Measurements from ENCODE around the gene CDH22.

Gene CDH22

GRCh38 chr20:46157076-46157592 is 151.2 kb downstream of the CDH22 start:
- Histone ChIP-seq H3K9ac (ENCODE audit: low read depth, low read length) (no peak overlapping the region), H3K9me3 (ENCODE audit: insufficient read depth, low read depth, low read length) (no peaks in the 10 kb centered on the region), H3K4me1 (ENCODE audit: insufficient read depth, low read length) (no peaks in the 10 kb centered on the region), H3K36me3 (ENCODE audit: insufficient read depth, low read length) (no peaks in the 10 kb centered on the region), H3K4me3 (ENCODE audit: low read length) (no peak overlapping the region), H3K27me3 (ENCODE audit: insufficient read depth, low read length) (no peaks in the 10 kb centered on the region), H3K27ac (ENCODE audit: low read depth, low read length) (no peak overlapping the region)
- 92% methylated on average over 6 of the region's 6 CpGs for WGBS

GRCh38 chr20:46156065-46156464 is 152.2 kb downstream of the CDH22 start:
- 84% methylated on average over 8 of the region's 8 CpGs for WGBS
- no peaks in the 10 kb centered on the region for H3K9me3 ChIP-seq (ENCODE audit: insufficient read depth, low read depth, low read length)
- H3K4me3 ChIP-seq (ENCODE audit: low read length): no peak overlapping the region
- no peak overlapping the region for H3K9ac ChIP-seq (ENCODE audit: low read depth, low read length)
- no peak overlapping the region for H3K27ac ChIP-seq (ENCODE audit: low read depth, low read length)
- H3K27me3 ChIP-seq (ENCODE audit: insufficient read depth, low read length): no peaks in the 10 kb centered on the region
- H3K4me1 ChIP-seq (ENCODE audit: insufficient read depth, low read length): no peaks in the 10 kb centered on the region
- no peaks in the 10 kb centered on the region for H3K36me3 ChIP-seq (ENCODE audit: insufficient read depth, low read length)

DNA sequence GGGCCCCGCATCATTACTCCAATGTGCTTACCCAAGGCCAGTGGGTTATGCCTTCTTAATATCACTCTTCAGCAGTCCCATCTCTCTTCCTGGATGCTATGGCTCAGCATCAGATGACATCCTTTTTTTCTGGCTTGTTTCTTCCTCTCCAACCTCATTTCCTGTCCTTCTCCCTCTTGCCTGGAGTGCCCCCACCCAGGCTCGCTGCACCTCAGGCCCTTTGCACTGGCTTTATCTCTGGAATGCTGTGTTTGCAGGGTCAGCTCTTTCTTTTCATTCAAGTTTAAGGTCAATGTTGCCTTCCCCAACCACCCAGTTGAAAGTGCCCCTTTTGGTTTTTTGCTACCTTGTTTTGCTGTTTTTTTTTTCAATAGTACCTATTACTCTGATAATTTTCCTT is 153.5 kb downstream of the CDH22 start:
- Histone ChIP-seq H3K27me3 (ENCODE audit: insufficient read depth, low read length) (no peaks in the 10 kb centered on the region), H3K9ac (ENCODE audit: low read depth, low read length) (no peak overlapping the region), H3K4me3 (ENCODE audit: low read length) (no peak overlapping the region), H3K4me1 (ENCODE audit: insufficient read depth, low read length) (no peaks in the 10 kb centered on the region), H3K27ac (ENCODE audit: low read depth, low read length) (no peak overlapping the region), H3K36me3 (ENCODE audit: insufficient read depth, low read length) (no peaks in the 10 kb centered on the region), H3K9me3 (ENCODE audit: insufficient read depth, low read depth, low read length) (no peaks in the 10 kb centered on the region)
- 97% methylated on average over 2 of the region's 2 CpGs for WGBS

DNA sequence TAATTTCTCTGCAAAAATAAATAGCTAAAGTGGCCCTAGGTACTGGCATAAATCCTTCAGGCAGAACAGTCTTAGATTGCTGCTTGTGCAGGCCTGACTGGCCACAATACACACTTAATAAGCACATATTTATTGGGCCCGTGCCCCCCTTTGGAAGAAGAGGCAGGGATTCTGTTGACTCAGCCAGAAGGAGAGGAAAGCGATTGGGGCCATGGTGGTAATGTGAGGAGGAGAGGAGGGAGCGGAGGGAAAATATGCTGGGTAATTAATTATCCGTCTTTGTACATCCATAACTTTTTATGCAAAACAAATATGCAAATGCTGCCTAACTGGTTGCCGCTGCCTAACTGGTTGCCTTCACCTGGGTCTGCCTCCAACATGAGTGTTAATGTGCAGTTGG is 154.0 kb downstream of the CDH22 start:
- Histone ChIP-seq H3K27me3 (ENCODE audit: insufficient read depth, low read length) (no peaks in the 10 kb centered on the region), H3K4me1 (ENCODE audit: insufficient read depth, low read length) (no peaks in the 10 kb centered on the region), H3K4me3 (ENCODE audit: low read length) (no peak overlapping the region), H3K36me3 (ENCODE audit: insufficient read depth, low read length) (no peaks in the 10 kb centered on the region), H3K9me3 (ENCODE audit: insufficient read depth, low read depth, low read length) (no peaks in the 10 kb centered on the region), H3K9ac (ENCODE audit: low read depth, low read length) (no peak overlapping the region), H3K27ac (ENCODE audit: low read depth, low read length) (no peak overlapping the region)
- 81% methylated on average over 3 of the region's 5 CpGs for WGBS

DNA sequence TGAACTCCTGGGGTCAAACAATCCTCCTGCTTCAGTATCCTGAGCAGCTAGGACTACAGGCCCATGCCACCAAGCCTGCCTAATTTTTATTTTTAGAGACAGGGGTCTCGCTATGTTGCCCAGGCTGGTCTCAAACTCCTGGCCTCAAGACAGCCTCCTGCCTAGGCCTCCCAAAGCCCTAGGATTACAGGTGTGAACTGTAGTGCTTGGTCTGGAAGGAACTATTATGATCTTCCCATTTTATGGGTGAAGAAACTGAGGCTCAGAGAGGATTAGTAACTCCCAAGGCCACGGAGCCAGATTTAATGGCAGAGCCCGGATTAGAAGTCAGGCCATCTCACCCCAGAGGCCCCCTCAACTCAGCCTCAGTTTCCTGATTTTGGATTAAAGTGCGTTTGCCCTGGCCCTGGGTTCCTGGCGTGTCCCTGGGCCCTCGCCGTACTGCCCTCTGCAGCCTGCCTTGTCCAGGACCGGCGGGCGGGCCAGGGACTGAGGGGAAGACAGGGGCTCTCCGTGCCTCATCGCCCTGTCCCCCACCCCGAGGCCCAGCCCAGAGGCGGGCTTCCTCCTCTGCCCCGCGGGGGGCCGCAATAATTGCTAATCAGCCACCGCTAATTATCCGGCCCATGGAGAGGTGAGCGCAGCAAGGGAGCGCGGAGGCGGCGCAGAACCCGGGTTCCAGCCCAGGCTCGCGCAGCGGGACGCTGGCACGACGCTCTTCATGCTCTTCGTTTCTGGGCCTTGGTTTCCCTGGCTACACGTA is 155.3 kb downstream of the CDH22 start:
- H3K36me3 ChIP-seq (ENCODE audit: insufficient read depth, low read length): no peaks in the 10 kb centered on the region
- H3K4me1 ChIP-seq (ENCODE audit: insufficient read depth, low read length): no peaks in the 10 kb centered on the region
- H3K4me3 ChIP-seq (ENCODE audit: low read length): no peak overlapping the region
- no peaks in the 10 kb centered on the region for H3K9me3 ChIP-seq (ENCODE audit: insufficient read depth, low read depth, low read length)
- H3K9ac ChIP-seq (ENCODE audit: low read depth, low read length): no peak overlapping the region
- WGBS: 90% methylated on average over 33 of the region's 33 CpGs
- no peak overlapping the region for H3K27ac ChIP-seq (ENCODE audit: low read depth, low read length)
- no peaks in the 10 kb centered on the region for H3K27me3 ChIP-seq (ENCODE audit: insufficient read depth, low read length)

GRCh38 chr20:46151936-46152335 is 156.4 kb downstream of the CDH22 start:
- H3K27ac ChIP-seq (ENCODE audit: low read depth, low read length): no peak overlapping the region
- H3K27me3 ChIP-seq (ENCODE audit: insufficient read depth, low read length): no peaks in the 10 kb centered on the region
- no peak overlapping the region for H3K4me3 ChIP-seq (ENCODE audit: low read length)
- H3K9me3 ChIP-seq (ENCODE audit: insufficient read depth, low read depth, low read length): no peaks in the 10 kb centered on the region
- no peaks in the 10 kb centered on the region for H3K36me3 ChIP-seq (ENCODE audit: insufficient read depth, low read length)
- H3K9ac ChIP-seq (ENCODE audit: low read depth, low read length): no peak overlapping the region
- H3K4me1 ChIP-seq (ENCODE audit: insufficient read depth, low read length): no peaks in the 10 kb centered on the region
- 65% methylated on average over 7 of the region's 7 CpGs for WGBS

DNA sequence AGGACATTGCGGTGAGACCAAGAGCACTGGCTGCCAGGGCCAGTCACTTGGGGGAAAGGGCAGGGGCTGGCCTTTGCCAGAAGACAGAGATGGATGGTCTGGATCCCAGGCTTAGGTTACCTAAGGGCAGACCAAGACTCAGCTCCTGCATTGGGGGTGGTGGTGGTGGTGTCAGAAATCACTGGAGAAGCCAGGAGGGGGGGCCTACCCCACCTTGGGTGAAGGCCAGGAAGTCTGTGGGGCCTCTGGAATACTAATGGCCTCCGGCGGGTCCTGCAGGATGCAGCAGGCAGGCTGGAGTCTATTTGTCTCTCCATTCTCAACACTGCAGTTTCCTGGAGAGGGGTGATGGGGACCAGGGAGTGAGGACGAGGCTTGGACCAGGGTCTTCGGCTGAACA is 157.4 kb downstream of the CDH22 start:
- H3K9me3 ChIP-seq (ENCODE audit: insufficient read depth, low read depth, low read length): no peaks in the 10 kb centered on the region
- H3K4me1 ChIP-seq (ENCODE audit: insufficient read depth, low read length): no peaks in the 10 kb centered on the region
- H3K36me3 ChIP-seq (ENCODE audit: insufficient read depth, low read length): no peaks in the 10 kb centered on the region
- no peaks in the 10 kb centered on the region for H3K27me3 ChIP-seq (ENCODE audit: insufficient read depth, low read length)
- no peak overlapping the region for H3K27ac ChIP-seq (ENCODE audit: low read depth, low read length)
- no peak overlapping the region for H3K4me3 ChIP-seq (ENCODE audit: low read length)
- no peak overlapping the region for H3K9ac ChIP-seq (ENCODE audit: low read depth, low read length)
- 88% methylated on average over 5 of the region's 5 CpGs for WGBS

DNA sequence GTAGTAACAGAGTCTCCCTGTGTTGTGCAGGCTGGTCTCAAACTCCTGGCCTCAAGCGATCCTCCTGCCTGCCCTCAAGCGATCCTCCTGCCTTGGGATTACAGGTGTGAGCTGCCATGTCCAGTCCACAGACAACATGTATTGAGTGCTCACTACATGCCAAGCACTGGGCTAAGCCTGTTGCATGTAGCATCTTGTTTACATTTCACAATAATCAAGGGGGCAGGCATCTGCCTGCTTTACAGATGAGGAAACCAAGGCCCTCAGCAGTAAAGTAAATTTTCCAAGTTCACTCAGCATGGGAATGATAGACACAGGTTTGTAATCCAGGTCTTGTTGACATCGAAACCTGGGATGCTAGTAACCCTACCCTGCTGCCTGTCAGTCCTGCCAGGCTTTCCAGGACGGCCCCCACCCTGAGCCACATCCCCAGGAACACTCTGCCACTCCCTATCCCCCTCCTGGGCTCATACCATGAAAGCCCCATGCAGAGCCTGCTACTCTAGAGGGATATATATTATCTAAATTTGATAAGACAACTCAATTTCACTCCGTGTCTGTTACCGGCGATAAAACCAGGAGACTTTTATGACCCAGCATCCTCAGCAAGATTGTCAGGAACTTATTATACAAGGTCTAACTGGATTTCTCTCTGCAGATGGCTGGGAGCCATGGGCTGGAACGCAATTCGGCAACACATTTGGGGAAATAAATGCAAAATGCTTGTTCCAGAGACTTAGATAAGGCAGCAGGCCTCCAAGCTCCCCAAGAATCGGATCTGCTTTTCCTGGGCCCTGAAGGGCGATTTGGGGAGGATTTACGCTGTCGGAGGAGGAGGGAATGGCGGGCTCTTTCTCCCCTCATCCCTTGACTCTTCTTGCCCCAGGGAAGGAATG is 159.7 kb downstream of the CDH22 start:
- no peaks in the 10 kb centered on the region for H3K27me3 ChIP-seq (ENCODE audit: insufficient read depth, low read length)

GRCh38 chr20:46145713-46146112 is 162.6 kb downstream of the CDH22 start:
- Histone ChIP-seq H3K36me3 (ENCODE audit: insufficient read depth, low read length) (no peaks in the 10 kb centered on the region), H3K4me1 (ENCODE audit: insufficient read depth, low read length) (no peaks in the 10 kb centered on the region), H3K27ac (ENCODE audit: low read depth, low read length) (no peak overlapping the region), H3K4me3 (ENCODE audit: low read length) (no peak overlapping the region), H3K27me3 (ENCODE audit: insufficient read depth, low read length) (peaks cover 3% of the 10 kb centered on the region; the same call in 1 of the 2 replicates), H3K9ac (ENCODE audit: low read depth, low read length) (no peak overlapping the region), H3K9me3 (ENCODE audit: insufficient read depth, low read depth, low read length) (no peaks in the 10 kb centered on the region)
- 48% methylated on average over 2 of the region's 3 CpGs for WGBS

More for the DNA sequence above, 159.7 kb downstream of the CDH22 start:
- Histone ChIP-seq H3K9me3 (ENCODE audit: insufficient read depth, low read depth, low read length) (no peaks in the 10 kb centered on the region), H3K36me3 (ENCODE audit: insufficient read depth, low read length) (no peaks in the 10 kb centered on the region), H3K9ac (ENCODE audit: low read depth, low read length) (no peak overlapping the region), H3K27ac (ENCODE audit: low read depth, low read length) (no peak overlapping the region), H3K4me3 (ENCODE audit: low read length) (no peak overlapping the region), H3K4me1 (ENCODE audit: insufficient read depth, low read length) (no peaks in the 10 kb centered on the region)
- 82% methylated on average over 14 of the region's 14 CpGs for WGBS

GRCh38 chr20:46144432-46145025 is 163.8 kb downstream of the CDH22 start:
- H3K4me3 ChIP-seq (ENCODE audit: low read length): no peak overlapping the region
- no peaks in the 10 kb centered on the region for H3K9me3 ChIP-seq (ENCODE audit: insufficient read depth, low read depth, low read length)
- no peak overlapping the region for H3K9ac ChIP-seq (ENCODE audit: low read depth, low read length)
- H3K36me3 ChIP-seq (ENCODE audit: insufficient read depth, low read length): no peaks in the 10 kb centered on the region
- WGBS: 80% methylated on average over 8 of the region's 8 CpGs
- no peak overlapping the region for H3K27ac ChIP-seq (ENCODE audit: low read depth, low read length)
- peaks cover 3% of the 10 kb centered on the region; the same call in 1 of the 2 replicates for H3K27me3 ChIP-seq (ENCODE audit: insufficient read depth, low read length)
- H3K4me1 ChIP-seq (ENCODE audit: insufficient read depth, low read length): peaks cover 6% of the 10 kb centered on the region; the same call in 1 of the 2 replicates

DNA sequence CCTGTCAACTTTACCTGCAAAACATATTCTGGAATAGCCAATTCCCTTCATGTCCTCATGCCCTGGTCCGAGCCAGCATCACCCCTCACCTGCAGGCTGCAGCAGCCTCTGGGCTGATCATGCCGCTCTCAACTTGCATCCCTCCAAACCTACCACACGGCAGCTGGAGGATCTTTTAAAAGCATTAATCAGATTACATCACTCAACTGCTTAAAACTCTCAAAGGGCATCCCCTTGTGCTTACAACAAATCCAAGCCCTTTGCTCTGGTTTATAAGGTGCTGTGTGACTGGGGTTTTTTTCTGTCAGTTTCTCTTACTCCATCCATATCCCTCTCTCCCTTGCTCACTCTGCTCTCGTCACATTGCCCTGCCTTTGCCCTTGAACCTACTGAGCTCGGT is 166.2 kb downstream of the CDH22 start:
- H3K4me1 ChIP-seq (ENCODE audit: insufficient read depth, low read length): peaks cover 9% of the 10 kb centered on the region; the same call in 1 of the 2 replicates
- WGBS: 71% methylated on average over 5 of the region's 5 CpGs
- peaks cover 3% of the 10 kb centered on the region; the same call in 1 of the 2 replicates for H3K27me3 ChIP-seq (ENCODE audit: insufficient read depth, low read length)
- no peak overlapping the region for H3K27ac ChIP-seq (ENCODE audit: low read depth, low read length)
- no peaks in the 10 kb centered on the region for H3K36me3 ChIP-seq (ENCODE audit: insufficient read depth, low read length)
- no peak overlapping the region for H3K4me3 ChIP-seq (ENCODE audit: low read length)
- H3K9ac ChIP-seq (ENCODE audit: low read depth, low read length): no peak overlapping the region
- no peaks in the 10 kb centered on the region for H3K9me3 ChIP-seq (ENCODE audit: insufficient read depth, low read depth, low read length)

Data from HUES64 (cell line).